Measurements from ENCODE around the gene ZNF25. TPM values are rescaled to one million over a fixed set of nuclear protein-coding genes. Genes with fewer than 3 reads are reported as not detected.
"Not testable (repeated sequence)": the region's sequence is repeated elsewhere in the genome, so short reads cannot be mapped to it uniquely, and the experiment has no call there.

ZNF25 gene
- total RNA-seq, 1 donor from 2014 or later = 18.9 TPM

DNA sequence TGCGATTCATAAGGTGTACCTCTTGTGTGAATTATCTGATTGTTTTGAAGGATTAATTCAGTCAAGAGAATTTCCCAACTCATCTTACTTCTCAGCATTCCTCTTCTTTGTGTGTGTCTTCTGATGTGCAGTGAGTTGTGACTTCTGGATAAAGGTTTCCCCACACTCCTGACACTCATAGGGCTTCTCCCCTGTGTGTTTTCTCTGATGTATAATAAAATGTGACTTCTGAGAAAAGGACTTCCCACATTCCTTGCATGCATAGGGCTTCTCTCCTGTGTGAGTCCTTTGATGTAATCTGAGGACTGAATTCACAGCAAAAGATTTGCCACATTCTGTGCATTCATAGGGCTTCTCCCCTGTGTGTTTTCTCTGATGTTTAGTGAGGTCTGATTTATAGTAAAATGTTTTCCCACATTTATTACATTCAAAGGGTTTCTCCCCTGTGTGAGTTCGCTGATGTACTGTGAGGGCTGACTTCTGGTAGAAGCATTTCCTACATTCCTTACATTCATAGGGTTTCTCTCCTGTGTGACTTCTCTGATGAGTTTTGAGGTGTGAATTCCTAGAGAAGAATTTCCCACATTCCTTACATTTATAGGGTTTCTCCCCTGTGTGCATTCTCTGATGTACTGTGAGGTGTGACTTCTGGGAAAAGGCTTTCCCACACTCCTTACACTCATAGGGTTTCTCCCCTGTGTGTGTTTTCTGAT, 24.2 kb downstream of the ZNF25 start:
- intact Hi-C loops (cut with DNase I) = no loop called here
- no peak for DNase-seq (ENCODE audit: low spot score)

DNA sequence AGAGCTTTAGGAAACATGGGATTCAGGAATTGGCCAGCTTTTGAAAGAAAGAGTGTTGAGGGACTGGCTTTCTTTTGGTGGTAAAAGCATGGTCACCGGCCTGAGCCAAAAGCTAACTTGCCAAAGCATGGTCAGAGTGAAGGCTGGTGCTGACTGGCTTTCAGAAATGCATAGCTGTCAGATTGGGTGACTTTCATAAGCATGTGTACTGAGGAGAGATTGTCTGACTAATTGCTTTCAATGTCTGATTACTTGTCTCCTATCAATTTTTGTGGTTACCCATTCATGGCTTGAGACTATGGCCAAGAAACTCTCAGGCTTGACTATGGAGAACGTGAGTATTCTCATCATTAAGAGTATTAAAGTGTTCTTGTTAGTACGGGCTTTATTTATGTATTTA, 28.2 kb downstream of the ZNF25 start:
- intact Hi-C loops (cut with DNase I) = no loop called here
- no peak for DNase-seq (ENCODE audit: low spot score)

DNA sequence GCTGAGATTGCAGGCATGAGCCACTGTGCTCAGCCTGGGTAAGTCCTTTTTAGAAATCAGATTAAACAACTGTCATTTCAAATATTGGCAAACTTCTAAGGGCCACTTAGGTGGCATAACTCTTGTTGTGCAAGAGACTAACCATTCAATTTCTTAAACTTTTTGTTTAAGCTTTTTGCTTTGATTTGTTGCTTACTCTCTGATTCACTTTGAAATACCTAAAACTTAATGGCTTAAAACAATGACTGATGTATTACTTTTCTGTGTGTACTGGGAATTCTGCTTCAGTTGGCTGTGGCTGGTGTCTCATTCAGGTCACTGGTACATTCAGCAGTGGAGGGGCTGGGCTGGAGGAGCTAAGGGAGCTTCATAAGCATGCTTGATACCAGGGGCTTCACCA, 28.9 kb downstream of the ZNF25 start:
- no peak for DNase-seq (ENCODE audit: low spot score)
- intact Hi-C loops (cut with DNase I) = no loop called here

DNA sequence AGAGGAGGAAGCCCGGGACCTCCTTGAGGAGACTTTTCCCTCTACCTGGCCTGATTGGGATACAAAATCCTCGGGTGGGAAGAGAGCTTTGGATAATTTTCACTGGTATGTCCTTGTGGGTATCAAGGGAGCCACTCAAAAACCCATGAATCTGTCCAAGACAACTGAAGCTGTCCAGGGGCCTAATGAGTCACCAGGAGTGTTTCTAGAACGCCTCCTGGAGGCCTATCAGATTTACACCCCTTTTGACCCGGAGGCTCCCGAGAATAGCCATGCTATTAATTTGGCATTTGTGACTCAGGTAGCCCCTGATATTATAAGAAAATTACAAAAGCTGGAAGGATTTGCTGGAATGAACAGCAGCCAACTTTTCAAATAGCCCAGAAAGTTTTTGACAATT, 38.6 kb downstream of the ZNF25 start:
- DNase-seq (ENCODE audit: low spot score) = no peak
- intact Hi-C loops (cut with DNase I) = no loop called here

DNA sequence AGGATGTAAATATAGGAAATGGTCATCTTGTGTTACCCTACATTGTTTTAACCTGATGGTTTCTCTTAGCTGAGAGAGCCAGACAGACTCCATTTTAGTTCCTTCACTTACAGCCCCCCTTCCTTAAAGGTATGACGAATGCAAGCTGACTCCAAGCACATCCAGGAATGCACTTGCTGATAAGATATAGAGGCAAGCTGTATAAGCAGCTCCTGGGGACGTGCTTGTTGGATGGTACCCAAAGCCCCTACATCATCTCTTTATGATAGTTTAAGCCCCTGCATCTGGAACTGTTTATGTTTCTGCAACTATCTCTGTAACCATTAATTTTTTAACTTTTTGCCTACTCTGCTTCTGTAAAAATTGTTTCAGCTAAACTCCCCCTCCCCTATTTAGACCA, 41.7 kb downstream of the ZNF25 start:
- no peak for DNase-seq (ENCODE audit: low spot score)
- intact Hi-C loops (cut with DNase I) = no loop called here

DNA sequence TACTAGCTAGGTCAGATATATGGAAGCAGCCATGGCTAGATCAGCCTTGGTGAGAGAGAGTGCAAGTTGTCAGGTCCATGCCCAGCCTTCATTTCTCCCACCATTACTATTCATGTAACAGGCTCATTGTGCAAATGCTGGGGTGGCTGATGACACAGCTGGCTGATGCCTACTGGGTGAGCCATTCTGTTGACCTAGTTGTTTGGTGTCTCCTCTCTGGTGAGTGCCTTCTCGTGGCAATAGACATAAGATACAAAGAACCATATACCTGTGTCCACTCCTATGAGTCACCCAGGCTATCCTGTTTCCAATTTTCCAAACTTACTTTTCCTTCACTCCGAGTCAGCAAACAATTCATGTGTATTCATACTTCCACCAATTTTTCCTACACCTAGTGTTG, 46.0 kb downstream of the ZNF25 start:
- intact Hi-C loops (cut with DNase I) = no loop called here

DNA sequence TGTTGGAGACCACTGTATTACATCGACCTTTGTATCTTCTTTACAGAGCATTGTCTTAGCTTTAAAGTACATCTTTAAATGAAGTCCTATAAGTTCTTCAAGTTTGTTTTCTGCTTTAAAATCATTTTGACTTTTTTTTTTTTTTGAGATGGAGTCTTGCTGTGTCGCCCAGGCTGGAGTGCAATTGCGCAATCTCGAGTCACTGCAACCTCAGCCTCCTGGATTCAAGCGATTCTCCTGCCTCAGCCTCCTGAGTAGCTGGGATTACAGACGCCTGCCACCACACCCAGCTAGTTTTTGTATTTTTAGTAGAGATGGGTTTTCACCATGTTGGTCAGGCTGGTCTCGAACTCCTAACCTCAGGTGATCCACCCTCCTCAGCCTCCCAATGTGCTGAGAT, 68.3 kb downstream of the ZNF25 start:
- DNase-seq (ENCODE audit: low spot score); intact Hi-C loops (cut with DNase I): not testable (repeated sequence)

More for the DNA sequence above, 46.0 kb downstream of the ZNF25 start:
- no peak for DNase-seq (ENCODE audit: low spot score)

DNA sequence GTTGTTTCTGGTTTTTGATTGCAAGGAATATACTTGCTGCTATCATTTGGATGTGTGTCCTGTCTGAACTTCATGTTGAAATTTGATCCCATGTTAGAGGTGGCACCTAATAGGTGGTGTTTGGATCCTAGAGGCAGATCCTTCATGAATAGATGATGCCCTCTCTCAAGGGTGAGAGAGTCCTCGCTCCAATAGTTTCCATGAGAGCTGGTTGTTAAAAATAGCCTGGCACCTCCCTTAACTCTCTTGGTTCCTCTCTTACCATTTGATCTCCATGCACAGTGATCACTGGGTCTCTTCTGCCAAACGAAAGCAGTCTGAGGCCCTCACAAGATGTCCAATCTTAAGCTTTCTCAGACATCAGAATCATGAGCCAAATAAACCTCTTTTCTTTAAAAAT, 70.1 kb downstream of the ZNF25 start:
- no peak for DNase-seq (ENCODE audit: low spot score)
- intact Hi-C loops (cut with DNase I) = no loop called here

Other genes with a start within 250 kb of the ZNF25 start
- gene ZNF248, start 119.0 kb downstream of the ZNF25 start, total RNA-seq = 10.8 TPM
- 18.7 TPM for gene ZNF33A, start 34.0 kb upstream of the ZNF25 start, total RNA-seq
- gene ZNF37A, start 117.7 kb upstream of the ZNF25 start, total RNA-seq = 9.4 TPM